Activated T-cell treated with anti-CD3 and anti-CD28 coated beads for 48 hours (primary cell): ENCODE results near the gene PRC1.

Source experiments
- DNase-seq: peaks from one replicate; pipeline ENCODE4 v3.0.0-alpha.2; 2020; ENCODE audit warnings: low read depth

PRC1 gene

DNA sequence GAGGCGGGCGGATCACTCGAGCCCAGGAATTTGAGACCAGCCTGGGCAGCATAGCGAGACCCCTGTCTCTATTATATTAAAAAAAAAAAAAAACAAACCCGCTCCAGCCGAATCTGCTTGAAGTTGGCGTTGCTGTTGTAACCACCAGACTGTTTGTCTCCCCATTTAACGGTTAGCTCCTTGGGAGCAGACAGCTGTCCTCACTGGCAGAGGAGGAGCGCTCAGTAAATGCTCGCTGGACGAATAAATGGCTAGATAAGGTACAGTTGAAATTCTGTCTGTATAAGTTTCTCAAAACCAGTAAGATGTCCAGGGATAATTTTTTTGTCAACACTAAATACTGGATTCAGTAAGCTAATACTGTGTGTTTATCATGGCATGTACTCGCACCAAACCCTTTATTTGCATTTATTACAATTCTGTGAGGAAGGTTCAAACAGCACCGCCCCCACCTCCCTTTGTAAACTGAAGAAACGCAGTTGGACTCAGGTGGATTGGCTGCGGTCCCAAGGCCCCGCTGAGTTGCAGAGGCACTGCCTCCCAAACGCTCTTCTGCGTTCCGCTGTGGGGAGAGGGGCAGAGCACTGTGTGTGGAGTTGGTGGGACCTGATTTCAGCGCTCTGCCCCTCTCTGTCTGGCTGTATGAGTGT, 38.6 kb downstream of the PRC1 start:
- DNase-seq = no peak

DNA sequence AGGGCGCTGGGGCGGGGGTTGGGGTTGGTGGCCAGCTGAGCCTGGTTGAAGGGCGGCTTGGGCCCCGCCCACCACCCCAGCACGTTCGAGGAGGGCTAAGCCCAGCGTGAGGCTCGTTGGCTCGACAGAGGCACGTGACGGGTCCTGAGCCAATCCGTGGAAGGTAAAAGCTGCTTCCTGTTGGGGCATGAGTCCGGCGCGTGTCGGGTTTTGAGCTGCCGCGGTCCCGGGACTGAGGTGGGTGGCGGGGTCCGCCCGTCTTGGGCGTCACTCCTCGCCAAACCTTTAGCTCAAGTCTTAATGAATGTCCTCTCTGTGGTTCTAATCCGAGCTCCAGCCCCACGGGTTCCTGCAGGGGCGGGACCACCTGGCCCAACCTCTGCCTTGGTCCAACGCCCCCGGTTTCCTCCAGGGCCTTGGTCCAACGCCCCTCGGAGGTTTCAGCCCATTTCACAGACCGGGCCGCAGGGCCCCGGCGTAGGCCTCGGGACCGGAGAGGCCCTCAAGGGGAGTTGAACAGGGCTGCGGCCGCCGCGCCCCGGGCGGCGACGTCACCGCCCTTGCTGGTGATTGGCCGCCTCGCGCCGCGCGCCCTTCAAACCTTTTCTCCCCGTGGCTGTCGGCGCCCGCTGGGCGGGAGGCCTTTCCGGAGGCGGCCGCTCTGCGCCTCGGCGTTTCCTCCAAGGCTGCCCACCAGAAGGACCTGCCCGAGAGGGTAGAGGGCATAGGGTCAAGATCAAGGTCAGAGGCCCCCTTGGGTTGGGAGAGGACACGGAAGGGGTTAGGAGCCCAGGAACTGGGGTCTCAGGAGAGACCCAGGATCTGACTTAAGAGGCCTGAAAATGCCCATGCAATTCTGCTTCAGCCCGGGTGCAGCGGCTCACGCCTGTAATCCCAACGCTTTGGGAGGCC, 39.4 kb downstream of the PRC1 start, which contains the start of gene RCCD1:
RCCD1 (plus strand) TSS at position 173 of the 912 bp plus-strand sequence. CDS start 1,851 bp downstream, outside the sequence.
- DNase-seq = peak; percentile 87

DNA sequence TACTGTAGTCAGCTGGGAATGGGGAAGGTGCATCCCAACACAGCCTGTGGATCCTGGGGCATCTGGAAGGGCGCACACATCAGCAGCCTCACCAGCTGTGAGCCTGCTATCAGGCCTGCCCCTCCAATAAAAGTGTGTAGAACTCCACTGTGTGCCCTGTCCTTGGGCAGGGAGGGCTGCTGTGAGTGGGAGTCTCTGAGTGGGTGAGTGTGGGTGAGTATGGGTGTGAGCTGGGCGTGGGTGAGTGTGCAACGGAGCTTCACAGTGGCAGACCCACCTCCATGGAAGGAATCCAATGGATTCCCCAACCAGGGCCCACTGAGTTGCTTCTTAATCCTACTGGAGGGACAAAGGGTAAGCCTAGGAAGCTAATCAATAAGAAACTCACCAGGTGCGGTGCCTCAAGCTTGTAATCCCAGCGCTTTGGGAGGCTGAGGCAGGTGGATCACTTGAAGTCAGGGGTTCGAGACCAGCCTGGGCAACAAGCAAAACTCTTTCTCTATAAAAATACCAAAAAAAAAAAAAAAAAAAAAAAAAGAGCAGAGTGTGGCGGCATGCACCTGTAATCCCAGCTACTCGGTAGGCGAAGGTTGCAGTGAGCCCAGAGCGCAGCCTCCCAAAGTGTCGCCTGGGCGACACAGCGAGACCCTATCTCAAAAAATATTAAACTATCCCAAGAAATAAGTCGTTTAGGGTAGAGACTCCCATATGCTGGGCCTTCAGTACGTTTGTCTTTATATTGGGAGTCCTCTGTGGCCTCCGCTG, 40.2 kb downstream of the PRC1 start:
- DNase-seq = no peak

DNA sequence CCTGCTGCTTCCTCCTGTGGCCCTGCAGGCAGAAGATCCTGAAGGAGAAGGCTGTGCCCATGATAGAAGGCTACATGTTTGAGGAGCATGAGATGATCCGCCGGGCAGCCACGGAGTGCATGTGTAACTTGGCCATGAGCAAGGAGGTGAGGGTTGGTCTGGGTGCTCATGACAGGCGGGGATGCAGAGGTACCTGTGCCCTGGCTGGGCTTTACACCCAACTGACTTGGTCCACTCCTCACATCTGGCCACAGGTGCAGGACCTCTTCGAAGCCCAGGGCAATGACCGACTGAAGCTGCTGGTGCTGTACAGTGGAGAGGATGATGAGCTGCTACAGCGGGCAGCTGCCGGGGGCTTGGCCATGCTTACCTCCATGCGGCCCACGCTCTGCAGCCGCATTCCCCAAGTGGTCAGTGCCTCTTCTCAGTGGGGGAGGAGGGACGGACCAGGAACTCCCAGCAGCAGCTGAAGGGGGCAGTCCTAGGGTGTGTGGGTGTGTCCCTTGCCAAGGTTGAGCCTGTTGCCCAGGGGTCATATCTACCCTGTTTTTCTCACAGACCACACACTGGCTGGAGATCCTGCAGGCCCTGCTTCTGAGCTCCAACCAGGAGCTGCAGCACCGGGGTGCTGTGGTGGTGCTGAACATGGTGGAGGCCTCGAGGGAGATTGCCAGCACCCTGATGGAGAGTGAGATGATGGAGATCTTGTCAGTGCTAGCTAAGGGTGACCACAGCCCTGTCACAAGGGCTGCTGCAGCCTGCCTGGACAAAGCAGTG, 41.2 kb downstream of the PRC1 start:
- DNase-seq = no peak

DNA sequence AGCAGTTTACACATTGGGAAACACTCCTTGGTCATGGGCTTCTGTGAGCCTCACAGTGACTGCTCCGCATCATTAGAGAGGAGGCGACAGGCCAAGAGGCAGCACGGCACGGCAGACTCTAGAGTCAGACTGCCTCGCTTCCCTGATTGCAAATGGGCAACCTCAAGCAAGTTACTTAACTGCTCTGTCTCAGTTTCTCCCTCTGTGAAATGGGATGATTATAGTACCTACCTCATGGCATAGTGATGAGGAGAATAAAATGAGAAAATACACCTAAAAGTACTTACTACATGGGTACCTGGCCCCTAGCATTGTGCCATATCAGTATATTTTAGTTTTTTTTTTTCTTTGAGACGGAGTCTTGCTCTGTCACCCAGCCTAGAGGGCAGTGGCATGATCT, 43.7 kb downstream of the PRC1 start:
- DNase-seq = no peak

DNA sequence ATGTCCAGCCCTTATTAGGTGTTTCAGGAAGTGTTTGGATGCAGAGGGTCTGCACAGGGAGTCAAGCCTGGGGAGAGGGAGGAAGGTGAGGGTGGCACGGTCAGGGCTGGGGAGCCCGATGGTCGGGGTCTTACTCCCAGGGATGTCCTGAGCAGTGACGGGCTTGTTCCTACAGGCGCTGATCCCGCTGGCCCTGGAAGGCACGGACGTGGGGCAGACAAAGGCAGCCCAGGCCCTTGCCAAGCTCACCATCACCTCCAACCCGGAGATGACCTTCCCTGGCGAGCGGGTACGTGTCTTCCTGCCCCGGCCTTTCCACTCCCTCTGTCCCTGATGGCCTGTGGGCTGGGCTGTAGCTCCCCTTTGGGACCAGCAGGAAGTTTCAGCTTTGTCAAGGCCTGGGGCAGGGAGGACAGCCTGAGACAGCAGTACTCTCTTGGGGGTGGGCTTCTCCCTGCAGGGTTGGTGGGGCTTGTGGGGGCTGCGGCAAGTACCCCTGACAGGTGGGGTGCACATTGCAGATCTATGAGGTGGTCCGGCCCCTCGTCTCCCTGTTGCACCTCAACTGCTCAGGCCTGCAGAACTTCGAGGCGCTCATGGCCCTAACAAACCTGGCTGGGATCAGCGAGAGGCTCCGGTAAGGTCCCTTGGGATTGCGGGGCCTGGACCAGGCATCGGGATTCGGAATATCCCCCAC, 44.2 kb downstream of the PRC1 start:
- no peak for DNase-seq

DNA sequence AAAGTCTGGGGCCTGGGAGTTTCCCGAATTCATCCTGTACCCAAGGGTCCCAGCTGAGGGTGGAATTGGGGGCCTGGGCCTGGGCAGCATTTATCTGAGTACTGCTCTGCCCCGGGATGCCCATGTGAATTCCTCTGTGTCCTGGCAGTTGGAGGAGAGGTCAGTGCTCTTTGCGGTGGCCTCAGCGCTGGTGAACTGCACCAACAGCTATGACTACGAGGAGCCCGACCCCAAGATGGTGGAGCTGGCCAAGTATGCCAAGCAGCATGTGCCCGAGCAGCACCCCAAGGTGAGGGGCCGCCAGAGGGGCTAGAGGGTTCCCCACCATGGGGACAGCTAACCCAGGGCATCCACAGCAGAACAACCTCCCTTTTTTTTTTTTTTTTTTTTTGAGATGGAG, 45.8 kb downstream of the PRC1 start:
- no peak for DNase-seq

DNA sequence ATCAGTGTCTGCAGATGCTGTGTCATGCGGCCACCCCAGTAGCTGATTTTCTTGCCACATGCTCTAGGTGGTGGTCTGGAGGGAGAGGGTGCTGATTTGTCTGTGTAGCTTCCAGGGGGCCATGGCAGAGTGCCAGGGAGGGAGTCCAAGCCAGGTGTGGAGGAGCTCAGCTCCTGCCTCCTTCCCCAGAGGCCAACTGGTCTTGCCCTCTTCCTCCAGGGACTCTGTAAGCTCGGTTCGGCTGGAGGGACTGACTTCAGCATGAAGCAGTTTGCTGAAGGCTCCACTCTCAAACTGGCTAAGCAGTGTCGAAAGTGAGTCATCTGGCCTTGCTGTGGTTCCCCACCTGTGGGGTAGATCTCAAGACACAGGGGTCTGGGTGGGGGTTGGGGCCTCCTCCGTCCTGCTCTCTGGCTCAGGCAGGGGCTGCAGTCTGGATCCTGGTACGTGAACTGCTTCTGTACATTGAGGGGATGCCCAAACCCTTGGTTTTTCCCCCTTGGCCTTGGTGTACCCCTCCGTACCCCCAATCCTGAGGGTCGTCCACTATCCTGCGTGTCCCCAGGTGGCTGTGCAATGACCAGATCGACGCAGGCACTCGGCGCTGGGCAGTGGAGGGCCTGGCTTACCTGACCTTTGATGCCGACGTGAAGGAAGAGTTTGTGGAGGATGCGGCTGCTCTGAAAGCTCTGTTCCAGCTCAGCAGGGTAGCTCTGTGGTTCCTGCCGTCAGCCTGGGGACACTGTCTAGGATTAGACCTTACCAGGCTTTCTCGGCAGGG, 46.6 kb downstream of the PRC1 start:
- DNase-seq = no peak

DNA sequence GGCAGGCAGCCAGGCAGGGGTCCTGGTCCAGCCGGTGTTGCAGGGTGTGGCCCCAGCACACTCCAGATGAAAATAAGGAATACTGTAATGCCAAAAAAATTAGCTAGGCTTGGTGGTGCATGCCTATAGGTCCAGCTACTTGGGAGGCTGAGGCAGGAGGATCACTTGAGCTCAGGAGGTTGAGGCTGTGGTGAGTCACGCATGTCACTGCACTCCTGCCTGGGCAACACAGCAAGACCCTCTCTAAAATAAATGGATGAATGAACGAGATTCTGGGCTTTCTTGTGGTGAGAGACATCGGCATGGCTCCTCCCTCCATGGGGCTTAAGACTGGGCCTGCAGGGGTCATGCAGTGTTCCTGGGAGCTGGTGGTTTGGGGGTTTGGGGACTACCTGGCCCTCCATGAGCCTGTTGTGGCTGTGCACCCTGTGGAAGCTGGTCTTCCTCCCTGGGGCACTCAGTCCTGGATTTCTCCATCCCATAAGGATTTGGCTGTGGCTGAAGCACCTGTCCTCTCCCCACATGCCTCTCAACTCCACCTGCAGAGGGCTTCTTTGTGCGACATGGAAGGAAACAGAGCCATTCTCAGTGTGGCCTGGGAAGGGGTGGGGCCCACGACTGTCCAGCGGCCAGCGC, 47.3 kb downstream of the PRC1 start:
- no peak for DNase-seq

DNA sequence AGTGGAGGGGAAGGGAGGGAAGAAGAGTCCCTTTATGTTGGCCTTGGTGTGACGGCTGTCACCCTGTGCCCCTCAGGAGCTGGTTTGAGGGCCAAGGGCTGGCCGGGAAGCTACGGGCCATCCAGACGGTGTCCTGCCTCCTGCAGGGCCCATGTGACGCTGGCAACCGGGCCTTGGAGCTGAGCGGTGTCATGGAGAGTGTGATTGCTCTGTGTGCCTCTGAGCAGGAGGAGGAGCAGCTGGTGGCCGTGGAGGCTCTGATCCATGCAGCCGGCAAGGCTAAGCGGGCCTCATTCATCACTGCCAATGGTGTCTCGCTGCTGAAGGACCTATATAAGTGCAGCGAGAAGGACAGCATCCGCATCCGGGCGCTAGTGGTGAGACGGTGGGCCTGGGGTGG, 47.8 kb downstream of the PRC1 start:
- no peak for DNase-seq

DNA sequence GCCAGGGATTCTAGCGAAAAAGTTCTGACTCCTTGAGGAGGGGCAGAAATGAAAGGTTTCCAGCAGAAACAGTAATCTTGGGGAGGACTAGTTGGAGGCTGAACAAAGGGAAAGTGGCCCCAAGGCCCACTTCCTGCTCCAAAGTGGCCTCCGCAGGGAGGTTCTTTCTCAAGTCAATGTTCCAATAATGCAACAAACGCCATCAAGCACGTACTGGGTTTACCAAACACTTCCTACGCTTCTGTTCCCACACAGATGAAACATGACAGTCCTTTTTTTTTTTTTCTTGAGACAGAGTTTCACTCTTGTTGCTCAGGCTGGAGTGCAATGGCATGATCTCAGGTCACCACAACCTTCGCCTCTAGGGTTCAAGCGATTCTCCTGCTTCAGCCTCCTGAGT, 49.2 kb downstream of the PRC1 start:
- DNase-seq = no peak

DNA sequence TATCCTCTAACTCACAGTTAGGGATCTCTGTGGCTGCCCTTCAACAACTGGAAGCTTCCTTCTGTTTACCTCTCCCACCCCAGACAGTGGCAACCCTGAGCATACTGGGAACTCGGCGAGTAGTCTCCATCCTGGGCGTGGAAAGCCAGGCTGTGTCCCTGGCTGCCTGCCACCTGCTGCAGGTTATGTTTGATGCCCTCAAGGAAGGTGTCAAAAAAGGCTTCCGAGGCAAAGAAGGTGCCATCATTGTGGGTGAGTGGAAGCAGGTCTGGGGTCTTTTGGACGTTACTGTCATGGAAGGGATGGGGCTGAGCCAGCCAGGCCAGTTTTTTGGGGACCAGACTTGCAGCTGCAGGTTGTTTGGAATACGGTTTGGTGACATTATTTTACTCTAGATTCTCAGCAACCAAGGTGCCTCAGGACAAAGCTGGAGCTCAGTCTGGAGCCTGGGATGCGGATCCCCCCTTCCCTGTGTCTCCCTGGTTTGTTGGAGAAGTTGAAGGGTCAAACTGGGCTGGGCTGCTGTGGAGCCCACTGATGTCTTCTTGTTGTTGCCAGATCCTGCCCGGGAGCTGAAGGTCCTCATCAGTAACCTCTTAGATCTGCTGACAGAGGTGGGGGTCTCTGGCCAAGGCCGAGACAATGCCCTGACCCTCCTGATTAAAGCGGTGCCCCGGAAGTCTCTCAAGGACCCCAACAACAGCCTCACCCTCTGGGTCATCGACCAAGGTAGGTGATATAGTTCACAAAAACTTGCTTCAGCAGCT, 51.8 kb downstream of the PRC1 start:
- DNase-seq = no peak

DNA sequence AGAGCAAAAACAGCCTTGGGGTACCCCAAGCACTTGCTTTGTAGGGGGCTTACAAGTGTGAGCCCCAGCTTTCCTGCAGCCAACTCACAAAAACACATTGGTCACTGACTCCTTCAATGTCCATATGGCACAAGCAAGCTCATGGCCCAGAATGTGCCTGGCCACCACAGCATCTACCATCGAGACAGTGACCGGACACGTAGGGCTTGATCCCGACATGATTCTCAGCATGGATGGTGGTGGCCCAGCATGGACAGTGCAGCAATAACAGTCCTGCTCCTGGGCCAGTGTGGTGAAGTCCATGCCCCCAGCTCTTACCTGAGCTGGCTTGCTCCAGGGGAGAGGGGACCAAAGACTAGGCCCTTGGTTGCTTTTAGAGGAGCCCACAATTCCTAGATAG, 53.3 kb downstream of the PRC1 start:
- no peak for DNase-seq

DNA sequence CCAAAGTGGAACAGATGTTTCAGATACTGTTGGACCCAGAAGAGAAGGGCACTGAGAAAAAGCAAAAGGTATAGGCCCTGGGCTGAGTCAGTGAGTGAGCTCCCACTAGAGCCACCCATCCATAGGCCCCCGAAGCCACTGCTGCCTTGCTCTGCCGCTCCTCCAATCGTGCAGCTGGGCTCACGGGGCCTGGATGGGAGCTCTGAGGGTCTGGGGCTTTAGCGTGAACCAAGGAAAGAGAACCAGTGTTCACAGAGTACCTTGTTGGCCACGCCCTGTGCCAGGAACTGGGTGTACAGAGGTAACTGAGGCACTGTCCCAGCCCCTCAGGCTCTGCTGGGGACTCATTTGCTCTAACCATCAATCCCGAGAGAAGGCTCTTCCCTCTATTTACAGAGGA, 54.6 kb downstream of the PRC1 start:
- DNase-seq = no peak

DNA sequence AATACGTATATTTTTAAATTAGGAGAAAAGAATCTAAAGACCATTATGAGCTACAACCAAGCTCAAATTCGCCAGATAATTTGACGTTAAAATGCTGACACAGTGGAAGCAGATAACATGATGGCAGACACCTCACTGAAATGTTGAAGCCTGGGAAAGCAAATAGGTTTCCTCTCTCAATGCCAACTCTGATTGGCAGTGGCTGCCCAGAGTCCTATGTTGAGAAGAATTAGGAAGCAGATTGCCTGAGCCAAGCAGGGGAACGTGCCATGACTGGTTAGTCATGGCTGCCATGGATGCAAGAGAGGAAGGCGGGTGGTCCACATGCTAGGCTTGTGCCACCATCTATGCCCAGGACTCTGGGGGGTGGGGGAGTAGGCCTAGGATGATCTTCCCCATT, 56.1 kb downstream of the PRC1 start:
- no peak for DNase-seq

DNA sequence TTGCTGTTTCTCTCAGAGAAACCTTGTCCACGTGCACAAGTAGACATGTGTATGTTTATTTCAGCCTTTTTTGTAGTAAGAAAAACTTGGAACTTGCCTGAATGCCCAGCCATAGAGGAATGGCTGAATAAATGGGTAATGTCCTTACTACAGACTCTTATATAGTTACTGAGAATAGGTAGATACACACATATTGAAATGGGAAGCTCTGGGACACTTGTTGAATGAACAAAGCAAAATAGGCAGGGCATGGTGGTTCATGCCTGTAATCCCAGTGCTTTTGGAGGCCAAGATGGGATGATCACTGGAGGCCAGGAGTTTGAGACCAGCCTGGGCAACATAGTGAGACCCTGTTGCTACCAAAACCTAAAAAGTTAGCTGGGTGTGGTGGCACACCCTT, 57.5 kb downstream of the PRC1 start:
- no peak for DNase-seq

DNA sequence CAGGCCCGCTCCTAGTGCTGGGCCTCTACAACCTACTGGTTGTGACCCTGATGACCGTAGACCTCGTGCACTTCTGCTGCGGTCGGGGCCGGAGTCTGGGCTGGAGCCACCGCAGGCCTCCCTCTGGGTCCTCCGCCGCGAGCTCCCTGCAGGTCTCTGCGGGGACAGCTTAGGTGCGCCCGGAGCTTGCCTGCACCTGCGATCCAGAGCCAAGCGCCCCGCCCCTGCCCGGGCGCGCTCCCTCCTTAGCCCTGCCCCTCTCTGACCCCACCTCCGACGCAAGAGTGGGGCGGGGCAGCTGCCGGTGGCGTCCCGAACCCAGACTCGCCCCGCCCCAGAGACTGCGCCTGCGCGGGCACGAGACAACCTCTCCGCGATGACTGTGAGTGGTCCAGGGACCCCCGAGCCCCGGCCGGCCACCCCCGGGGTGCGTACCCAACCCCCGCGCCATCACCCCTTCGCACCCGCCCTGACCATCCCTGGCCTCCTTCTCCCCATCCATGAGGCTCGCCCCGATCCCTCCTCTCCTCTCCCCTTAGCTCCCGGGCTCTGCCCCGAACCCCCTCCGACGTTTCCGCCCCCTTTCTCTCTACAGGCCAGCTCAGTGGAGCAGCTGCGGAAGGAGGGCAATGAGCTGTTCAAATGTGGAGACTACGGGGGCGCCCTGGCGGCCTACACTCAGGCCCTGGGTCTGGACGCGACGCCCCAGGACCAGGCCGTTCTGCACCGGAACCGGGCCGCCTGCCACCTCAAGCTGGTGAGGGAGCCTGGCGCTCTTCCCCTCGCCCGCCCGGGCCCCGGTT, 59.2 kb downstream of the PRC1 start, which contains the start of gene UNC45A:
UNC45A (plus strand) TSS at position 337 of the 803 bp plus-strand sequence; CDS start at position 377, 40 bp downstream.
- peak; percentile 98 for DNase-seq

DNA sequence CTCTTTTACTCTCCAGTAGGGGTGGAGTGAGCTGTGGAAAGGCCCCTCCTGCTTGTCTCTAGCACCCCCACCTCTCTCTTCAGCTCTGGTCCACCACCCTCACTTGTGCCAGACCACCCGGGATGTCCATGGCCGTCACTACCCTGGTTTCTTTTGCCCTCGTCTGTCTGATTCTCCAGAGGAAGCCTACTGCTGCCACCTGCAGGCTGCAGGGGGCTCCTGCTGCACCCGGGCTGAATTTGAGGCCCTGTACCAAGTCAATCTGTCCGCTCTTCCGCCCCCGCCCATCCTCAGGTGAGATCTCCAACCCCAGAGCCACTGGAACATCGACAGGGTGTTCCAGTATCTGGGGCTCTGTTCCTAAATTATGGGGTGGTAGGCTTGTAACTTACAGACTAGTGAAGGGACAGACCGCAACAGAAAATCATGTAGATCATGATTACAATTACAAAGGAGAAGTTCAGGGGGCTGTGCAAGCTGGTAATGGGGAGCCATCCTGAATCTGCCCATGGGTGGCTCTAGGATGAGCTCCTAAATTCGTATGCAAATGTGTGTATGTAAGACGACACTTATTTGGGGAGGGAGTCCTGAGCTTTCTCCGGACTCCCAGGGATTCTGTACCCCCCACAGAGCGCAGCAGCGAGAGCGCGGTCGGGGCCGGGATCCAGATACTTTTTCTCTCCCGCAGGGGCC, 59.9 kb downstream of the PRC1 start:
- peak; percentile 86 for DNase-seq
